KMS-11 (cell line): Measurements from ENCODE around the gene MNT.

Source experiments
- H2AFZ ChIP-seq: fragments of 200-600 bp; sonication (generic); 2 replicates; pipeline ENCODE4 v1.6.1; 2016; ENCODE audit warnings: antibody characterized with exemption, mixed run types, low read depth
- H3K27ac ChIP-seq: fragments of 200-600 bp; sonication (generic); 2 replicates; pipeline ENCODE4 v1.6.1; 2016; ENCODE audit warnings: mild to moderate bottlenecking, mixed run types
- H3K27me3 ChIP-seq: fragments of 200-600 bp; sonication (generic); 2 replicates; pipeline ENCODE4 v1.6.1; 2017; ENCODE audit warnings: mild to moderate bottlenecking, low read depth, mixed run types, moderate library complexity; ENCODE audit not compliant: insufficient read depth
- H3K36me3 ChIP-seq: fragments of 200-600 bp; sonication (generic); 2 replicates; pipeline ENCODE4 v1.6.1; 2017; ENCODE audit warnings: mild to moderate bottlenecking, mixed run types; ENCODE audit not compliant: insufficient read depth
- H3K4me1 ChIP-seq: fragments of 200-600 bp; sonication (generic); 2 replicates; pipeline ENCODE4 v1.6.1; 2016; ENCODE audit warnings: mild to moderate bottlenecking, low read depth, mixed run types; ENCODE audit not compliant: poor library complexity, severe bottlenecking
- H3K4me2 ChIP-seq: fragments of 200-600 bp; sonication (generic); 2 replicates; pipeline ENCODE4 v1.7.0; 2016; ENCODE audit warnings: mild to moderate bottlenecking, mixed run types
- H3K4me3 ChIP-seq: fragments of 200-600 bp; sonication (generic); IDR thresholded peaks from 2 replicates; pipeline ENCODE4 v1.6.1; 2017; ENCODE audit warnings: low read depth, low read length, mixed read lengths; ENCODE audit not compliant: insufficient read depth
- H3K79me2 ChIP-seq: fragments of 200-600 bp; sonication (generic); 2 replicates; pipeline ENCODE4 v1.6.1; 2016; ENCODE audit warnings: low read depth, mixed run types; ENCODE audit not compliant: insufficient read depth
- H3K9ac ChIP-seq: fragments of 200-600 bp; sonication (generic); 2 replicates; pipeline ENCODE4 v1.6.1; 2016; ENCODE audit warnings: mild to moderate bottlenecking, mixed run types
- H4K20me1 ChIP-seq: fragments of 200-600 bp; sonication (generic); 2 replicates; pipeline ENCODE4 v1.6.1; 2016; ENCODE audit warnings: mild to moderate bottlenecking, mixed run types; ENCODE audit not compliant: insufficient read depth
- CTCF ChIP-seq: fragments of 200-600 bp; sonication (generic); conservative IDR thresholded peaks from 2 replicates; pipeline ENCODE4 v1.6.1; 2017; ENCODE audit warnings: low read depth, mild to moderate bottlenecking, antibody characterized with exemption, low read length, moderate library complexity, mixed read lengths

Gene MNT

GRCh38 chr17:2421315-2422147 is 20.7 kb upstream of the MNT start:
- Histone ChIP-seq H2AFZ (no peak overlapping the region), H4K20me1 (no peaks in the 10 kb centered on the region), H3K27ac (no peak overlapping the region), H3K4me2 (no peak overlapping the region), H3K4me1 (no peaks in the 10 kb centered on the region), H3K36me3 (no peaks in the 10 kb centered on the region), H3K79me2 (no peaks in the 10 kb centered on the region), H3K9ac (no peak overlapping the region), H3K4me3 (no peak overlapping the region), H3K27me3 (no peaks in the 10 kb centered on the region)
- TF ChIP-seq CTCF, result no peak

- Histone ChIP-seq H3K27ac (no peak overlapping the region), H3K27me3 (no peaks in the 10 kb centered on the region), H2AFZ (no peak overlapping the region), H3K36me3 (no peaks in the 10 kb centered on the region), H3K4me3 (no peak overlapping the region), H3K9ac (no peak overlapping the region), H3K79me2 (no peaks in the 10 kb centered on the region), H3K4me1 (peaks cover 5% of the 10 kb centered on the region), H4K20me1 (no peaks in the 10 kb centered on the region), H3K4me2 (no peak overlapping the region)
- TF ChIP-seq CTCF, result no peak
Observed at GRCh38 chr17:2420176-2420575, 19.3 kb upstream of the MNT start.

- Histone ChIP-seq H3K27ac (no peak overlapping the region), H2AFZ (no peak overlapping the region), H3K9ac (no peak overlapping the region), H3K4me3 (no peak overlapping the region), H4K20me1 (no peaks in the 10 kb centered on the region), H3K27me3 (no peaks in the 10 kb centered on the region), H3K79me2 (no peaks in the 10 kb centered on the region), H3K36me3 (no peaks in the 10 kb centered on the region), H3K4me1 (peaks cover 5% of the 10 kb centered on the region), H3K4me2 (no peak overlapping the region)
- TF ChIP-seq CTCF, result no peak
Observed at GRCh38 chr17:2419486-2419885, 18.6 kb upstream of the MNT start.

GRCh38 chr17:2418572-2418971 is 17.7 kb upstream of the MNT start:
- Histone ChIP-seq H3K4me2 (no peak overlapping the region), H4K20me1 (no peaks in the 10 kb centered on the region), H3K9ac (no peak overlapping the region), H2AFZ (no peak overlapping the region), H3K79me2 (no peaks in the 10 kb centered on the region), H3K4me3 (no peak overlapping the region), H3K4me1 (peaks cover 5% of the 10 kb centered on the region), H3K27ac (no peak overlapping the region), H3K36me3 (no peaks in the 10 kb centered on the region), H3K27me3 (no peaks in the 10 kb centered on the region)
- no peak for TF ChIP-seq CTCF
